GM19467 (cell line): Measurements from ENCODE around the gene KRT80.

Experiments
- ATAC-seq: cut with Tn5 transposase; IDR thresholded peaks from one replicate; pipeline ENCODE4 v1.9.1; 2021; ENCODE audit warnings: mild to moderate bottlenecking, moderate library complexity; ENCODE audit not compliant: unreplicated experiment

KRT80 gene

DNA sequence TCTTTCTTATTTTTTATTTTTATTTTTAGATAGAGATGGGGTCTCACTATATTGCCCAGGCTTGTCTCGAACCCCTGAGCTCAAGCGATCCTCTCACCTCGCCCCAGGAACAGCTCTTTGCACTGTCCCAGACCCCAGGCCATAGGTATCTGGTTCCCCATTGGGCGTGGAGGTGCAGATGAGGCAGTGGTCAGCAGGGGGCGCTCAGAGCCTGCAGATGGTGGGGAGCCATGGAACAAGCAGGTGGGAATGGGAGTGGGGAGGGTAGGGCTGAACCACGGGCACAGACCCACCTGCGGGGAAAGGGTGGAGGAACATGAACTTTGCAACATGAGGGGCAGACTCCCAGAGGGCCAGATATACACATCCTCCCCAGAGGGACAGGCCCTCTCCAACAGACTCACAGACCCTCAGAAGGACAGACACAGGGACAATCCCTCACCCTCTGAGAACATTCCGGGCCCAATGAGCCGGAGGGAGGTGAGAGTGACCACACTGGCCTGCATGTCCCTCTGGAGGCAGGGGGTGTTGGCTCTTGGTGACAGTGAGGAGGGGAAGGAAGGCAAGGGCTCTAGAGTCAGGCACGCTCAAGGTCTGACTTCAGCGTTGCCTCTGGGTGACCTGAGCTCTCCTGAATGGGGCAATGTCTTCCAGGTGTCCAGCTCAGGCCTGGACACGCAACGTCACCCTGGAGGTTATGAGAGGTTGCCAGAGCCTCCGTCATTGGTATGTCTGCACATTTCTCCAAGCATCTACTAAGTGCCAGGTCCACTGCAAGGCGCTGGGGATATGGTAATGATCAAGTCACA is 34.9 kb downstream of the KRT80 start:
- ATAC-seq = no peak

- no peak for ATAC-seq
Measured at GRCh38 chr12:52156311-52156710, 35.5 kb downstream of the KRT80 start.

- no peak for ATAC-seq
Measured at GRCh38 chr12:52155048-52155868, 36.6 kb downstream of the KRT80 start.

DNA sequence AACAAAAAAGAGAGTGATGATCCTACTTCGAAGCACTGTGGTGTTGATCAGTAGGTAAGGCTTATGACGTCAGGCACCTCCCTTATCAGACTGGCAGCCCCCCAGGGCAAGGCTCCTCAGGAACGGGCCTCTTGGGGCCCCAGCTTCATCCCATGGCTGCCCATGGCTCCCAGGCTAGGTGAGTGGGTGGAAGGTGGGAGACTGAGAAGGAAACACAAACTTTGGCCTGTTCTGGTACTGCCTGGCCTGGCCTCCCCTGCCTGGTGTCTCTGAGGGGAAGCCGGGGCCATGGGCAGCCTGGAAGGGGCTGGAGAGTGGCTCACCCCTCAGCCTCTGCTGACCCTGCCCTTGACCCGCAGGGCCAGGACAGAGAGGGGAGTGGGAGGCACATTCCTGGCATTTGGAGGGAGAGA is 38.9 kb downstream of the KRT80 start:
- ATAC-seq = no peak

GRCh38 chr12:52151837-52152783 is 39.7 kb downstream of the KRT80 start:
- ATAC-seq = no peak

DNA sequence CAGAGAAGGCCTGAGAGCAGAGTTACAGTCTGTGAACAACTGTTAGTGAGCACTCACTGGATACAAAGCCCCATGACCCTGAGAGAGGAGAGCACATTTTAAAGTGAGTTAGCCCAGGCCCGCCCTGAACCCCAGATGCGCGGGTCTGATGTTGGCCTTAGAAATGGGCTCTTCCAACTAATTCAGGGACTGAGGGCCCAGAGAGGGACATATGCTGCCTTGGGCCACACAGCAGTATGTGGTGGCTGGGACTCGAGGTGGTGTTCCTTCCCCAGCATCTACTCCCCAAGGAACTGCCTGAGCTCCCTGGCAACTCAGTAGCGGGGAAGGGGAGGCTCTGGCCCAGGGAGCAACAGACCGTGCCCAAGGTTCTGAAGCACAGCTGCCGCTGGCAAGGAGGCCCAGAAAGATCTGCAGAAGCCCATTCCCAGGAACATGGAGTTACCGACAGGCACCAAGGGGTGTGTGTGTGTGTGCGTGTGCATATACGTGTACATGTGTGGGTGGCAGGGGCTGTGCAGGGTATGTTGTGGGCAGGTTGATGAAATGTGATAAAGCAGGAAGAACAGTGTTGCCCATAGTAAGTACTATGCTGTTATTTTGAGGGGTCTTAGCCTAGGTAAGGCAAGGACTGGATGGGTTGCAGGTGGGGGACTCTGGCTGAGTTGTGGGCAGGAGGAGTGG is 40.5 kb downstream of the KRT80 start:
- no peak for ATAC-seq

GRCh38 chr12:52149651-52150241 is 42.1 kb downstream of the KRT80 start:
- no peak for ATAC-seq

DNA sequence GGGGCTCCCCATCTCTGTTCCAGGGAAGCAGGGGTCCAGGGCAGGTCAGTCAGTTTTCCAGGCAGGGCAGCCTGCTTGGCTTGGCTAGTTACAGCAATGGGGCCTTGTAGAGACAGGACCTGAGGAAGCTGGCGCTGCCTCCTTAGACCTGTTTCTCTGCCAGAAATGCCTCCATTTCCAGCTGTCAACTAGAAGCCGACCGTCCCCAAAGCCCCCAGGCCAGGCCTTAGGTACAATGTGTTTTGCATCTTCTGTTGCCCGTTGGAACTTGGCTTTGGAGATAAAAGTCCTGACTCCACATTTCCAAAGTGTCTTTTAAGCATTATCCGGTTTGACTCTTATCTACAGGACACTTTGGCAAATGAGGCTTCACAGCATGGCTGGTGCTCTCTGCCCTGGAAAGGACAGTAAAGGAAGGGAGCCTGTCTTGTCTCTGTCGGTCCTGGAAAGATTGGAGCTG is 42.6 kb downstream of the KRT80 start:
- no peak for ATAC-seq

DNA sequence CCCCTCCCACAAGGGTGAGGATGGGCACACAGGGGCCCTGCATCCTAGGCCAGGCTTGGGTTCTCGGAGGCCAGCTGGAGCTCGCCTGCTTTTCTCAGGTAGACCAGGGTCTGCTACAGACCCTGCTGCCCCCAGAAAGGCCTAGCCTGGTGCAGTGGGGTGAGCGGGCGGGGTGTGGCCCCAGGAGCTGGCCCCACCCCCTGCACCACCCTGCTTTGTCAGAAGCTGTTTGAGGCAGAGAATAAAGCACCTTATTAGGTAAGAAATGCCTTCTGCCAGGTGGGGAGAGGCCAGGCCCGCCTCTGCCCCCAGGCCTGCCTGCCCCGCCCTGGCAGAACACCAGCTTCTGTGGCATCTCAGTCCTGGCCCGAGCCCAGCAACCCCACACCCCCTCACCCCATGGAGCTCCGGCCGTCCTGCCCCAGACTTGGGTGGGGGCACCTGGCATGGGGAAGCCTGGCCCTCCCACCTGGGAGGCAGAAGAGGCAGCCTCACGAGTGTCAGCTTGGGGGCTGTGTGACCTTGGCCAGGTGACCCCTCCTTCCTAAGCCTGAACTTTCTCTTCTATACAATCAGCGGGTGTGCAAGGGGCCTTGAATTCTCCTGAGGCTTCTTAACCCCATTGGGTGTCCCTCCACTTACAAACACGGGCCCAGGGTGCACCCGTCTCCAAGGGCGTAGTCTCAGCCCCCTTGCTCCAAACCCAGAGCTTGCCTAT is 43.2 kb downstream of the KRT80 start:
- ATAC-seq = no peak

GRCh38 chr12:52147964-52148463 is 43.8 kb downstream of the KRT80 start:
- no peak for ATAC-seq

DNA sequence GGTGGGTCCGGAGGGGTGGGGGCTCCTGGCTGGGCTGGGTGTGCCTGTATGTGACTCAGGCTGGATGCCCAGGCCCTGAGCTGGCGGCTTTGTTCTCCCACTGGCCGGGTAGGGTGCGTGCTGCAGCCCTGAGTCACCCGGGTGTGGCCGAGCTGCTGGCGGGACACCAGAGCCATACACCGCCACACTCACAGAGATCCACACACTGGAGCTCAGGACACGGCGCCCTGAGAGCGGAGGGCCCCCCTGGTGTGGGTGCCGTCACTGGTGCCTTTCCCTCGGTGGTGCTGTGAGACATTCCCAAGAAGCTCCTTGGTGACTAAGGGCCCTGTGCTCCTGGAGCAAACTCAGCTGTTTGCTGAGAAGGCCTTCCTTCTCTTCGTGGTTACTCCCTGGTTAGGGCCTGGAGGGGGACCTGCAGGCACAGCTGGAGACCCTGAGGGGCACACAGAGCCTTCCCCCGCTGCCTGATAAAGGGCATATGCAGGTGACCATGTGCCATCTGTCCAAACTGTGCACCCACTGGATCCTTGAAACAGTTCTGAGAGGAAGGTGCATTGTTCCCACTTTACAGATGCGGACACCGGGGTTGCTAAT is 44.3 kb downstream of the KRT80 start:
- no peak for ATAC-seq

- ATAC-seq = no peak
Measured at GRCh38 chr12:52146822-52147366, 44.9 kb downstream of the KRT80 start.

DNA sequence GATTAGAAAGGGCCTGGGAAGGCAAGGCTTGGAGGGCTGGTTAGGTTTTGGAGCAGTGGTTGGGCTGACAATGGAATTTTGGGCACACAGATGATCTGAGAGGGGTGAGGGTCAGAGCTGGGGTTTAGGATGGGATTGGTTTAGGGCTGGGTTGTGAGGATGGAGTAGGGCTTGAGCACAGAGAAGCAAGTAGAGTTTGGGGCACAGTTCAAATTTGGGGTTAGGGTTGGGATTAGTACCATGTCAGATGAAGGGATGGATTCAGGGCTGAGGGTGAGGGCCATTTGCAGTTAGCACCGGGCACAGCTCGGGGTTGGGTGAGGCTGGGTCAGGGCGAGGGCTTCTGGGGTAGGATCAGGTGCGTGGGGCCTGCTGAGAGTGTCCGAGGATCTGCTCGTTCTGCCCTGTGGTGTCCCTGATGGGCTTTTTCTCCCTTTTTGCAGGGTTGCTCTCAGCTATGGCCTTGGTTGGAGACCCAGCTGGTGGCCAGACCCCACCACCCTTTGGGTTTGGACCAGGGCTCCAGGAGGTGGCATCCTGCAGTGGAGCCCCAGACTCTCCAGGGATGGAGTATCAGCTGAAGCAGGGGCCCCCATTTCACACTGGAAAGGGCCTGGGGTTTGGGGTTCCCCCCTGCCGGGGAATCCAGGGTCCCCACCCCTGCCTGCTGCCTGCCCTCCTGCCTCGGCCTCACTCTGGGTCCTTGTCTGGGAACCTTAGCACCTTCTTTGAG is 45.6 kb downstream of the KRT80 start:
- no peak for ATAC-seq

GRCh38 chr12:52145228-52146088 is 46.4 kb downstream of the KRT80 start:
- ATAC-seq = no peak

DNA sequence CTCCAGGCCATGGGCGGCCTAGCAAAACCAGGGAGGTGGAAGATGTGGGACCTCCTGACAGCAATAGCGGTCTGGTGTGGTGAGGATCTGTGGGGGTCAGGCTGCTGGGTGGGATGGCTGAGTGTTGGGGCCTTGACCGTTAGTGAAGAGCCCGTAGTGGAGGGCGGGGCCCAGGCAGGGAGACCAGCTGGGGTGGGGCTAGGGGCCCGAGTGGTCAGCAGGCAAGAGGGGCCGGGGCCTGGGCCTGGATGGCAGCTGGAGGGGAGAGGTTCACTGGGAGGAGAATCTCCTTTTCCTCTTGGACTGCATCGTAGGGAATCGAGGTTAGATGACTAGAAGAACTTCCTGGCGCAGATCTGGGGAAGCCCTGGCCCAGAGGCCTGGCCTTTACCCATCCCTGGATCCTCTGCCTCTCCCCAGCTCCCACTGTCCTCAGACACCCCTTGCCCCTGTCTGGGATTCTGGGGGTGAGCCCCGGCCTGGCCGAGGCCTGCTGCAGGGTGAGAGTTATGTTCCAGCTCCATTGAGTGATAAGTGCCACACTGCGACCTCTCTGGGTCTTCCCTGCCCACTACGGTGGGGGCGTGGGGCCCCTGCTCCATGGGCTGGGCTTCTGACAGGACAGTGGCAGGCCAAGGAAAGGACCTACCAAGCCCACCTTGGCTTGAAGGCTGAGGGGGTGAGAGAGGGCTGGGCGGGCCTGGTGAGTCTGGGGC is 47.1 kb downstream of the KRT80 start:
- no peak for ATAC-seq

GRCh38 chr12:52142431-52142830 is 49.4 kb downstream of the KRT80 start:
- ATAC-seq = no peak
